GM13976 (cell line): ENCODE results near the gene SERGEF.
"Not testable (repeated sequence)": the region's sequence is repeated elsewhere in the genome, so short reads cannot be mapped to it uniquely, and the experiment has no call there.

Experiments used
- DNase-seq: peaks from one replicate; pipeline ENCODE4 v3.0.0; 2012; ENCODE audit warnings: low spot score
- CTCF ChIP-seq: IDR thresholded peaks from 2 replicates; pipeline ENCODE4 v1.5.1; 2012; ENCODE audit warnings: borderline replicate concordance, mild to moderate bottlenecking; ENCODE audit not compliant: insufficient read depth; ENCODE audit errors: extremely low read depth, missing control alignments, control extremely low read depth
- in situ Hi-C: fragments of 300-500 bp; cut with MboI; formaldehyde crosslinking; loops from one replicate; pipeline ENCODE4 v1.12.0; 2022; ENCODE audit warnings: low sequenced_read_pairs, mixed read lengths, inconsistent platforms; ENCODE audit not compliant: unreplicated experiment

SERGEF gene

DNA sequence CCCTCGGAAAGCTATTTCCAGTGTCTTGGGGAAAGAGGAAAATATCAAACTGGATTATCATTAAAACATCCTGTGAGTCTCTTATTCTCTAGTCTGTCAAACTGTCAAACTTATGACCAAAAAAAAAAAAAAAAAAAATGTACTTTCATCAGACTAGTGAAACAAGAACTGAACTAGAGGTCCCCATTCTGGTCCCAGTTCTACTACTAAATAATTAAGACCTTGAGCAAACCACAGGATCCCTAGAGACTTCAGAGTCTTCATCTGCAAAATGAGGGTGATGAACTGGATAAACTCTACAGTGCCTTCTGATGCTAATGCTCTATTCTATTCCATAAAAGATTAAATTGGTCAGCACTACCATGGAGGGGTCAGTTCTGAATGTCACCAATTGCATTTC is 105.8 kb downstream of the SERGEF start:
- no peak for DNase-seq
- no peak for TF ChIP-seq CTCF
- in situ Hi-C loops, result no loop called here

- TF ChIP-seq CTCF, result no peak
- no peak for DNase-seq
- in situ Hi-C loops, result no loop called here
These were observed 106.4 kb downstream of the SERGEF start for GRCh38 chr11:17906436-17906835.

DNA sequence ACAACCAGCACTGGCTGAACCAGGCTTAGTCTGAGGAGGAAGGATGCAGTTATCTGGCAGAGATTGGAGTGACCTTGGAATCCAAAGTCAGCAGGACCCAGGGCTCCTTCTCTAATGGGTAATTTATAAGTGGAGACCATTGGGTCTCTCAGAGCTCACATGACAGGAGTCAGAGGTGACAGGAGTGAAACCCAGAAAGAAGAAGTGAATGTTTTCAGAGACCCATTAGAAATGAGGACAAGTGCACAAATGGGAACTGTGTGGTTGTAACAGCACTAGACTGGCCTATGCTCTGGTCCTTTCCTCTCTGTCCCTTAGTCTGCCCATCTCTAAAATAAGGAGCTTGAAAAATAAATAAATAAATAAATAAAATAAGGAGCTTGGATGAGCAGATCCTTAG is 107.4 kb downstream of the SERGEF start:
- in situ Hi-C loops, result no loop called here
- peak; percentile 47 for DNase-seq
- TF ChIP-seq CTCF, result no peak

DNA sequence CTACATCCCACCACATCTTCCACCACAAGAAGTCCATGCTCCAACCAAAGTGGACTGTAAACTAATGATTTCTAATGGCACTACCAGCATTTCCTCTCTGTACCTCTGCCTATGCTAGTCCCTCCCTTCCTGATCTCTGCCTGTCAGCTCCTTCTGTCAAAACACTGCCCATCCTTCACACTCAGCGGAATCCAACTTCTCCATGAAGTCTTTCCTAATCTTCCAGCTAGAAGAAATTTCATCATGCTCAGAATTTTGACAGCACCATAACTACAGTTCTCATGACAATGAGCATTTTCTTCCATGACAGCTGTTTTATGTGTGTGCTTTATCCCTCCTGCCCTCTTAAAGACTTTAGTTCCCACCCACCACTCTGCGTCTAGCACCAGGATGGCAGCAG is 111.4 kb downstream of the SERGEF start:
- no peak for DNase-seq
- TF ChIP-seq CTCF, result no peak
- in situ Hi-C loops, result no loop called here

- in situ Hi-C loops, result no loop called here
- no peak for DNase-seq
- no peak for TF ChIP-seq CTCF
These were observed 114.1 kb downstream of the SERGEF start for GRCh38 chr11:17898782-17899181.

- DNase-seq, result no peak
- no peak for TF ChIP-seq CTCF
- in situ Hi-C loops, result no loop called here
These were observed 114.8 kb downstream of the SERGEF start for GRCh38 chr11:17898071-17898470.

DNA sequence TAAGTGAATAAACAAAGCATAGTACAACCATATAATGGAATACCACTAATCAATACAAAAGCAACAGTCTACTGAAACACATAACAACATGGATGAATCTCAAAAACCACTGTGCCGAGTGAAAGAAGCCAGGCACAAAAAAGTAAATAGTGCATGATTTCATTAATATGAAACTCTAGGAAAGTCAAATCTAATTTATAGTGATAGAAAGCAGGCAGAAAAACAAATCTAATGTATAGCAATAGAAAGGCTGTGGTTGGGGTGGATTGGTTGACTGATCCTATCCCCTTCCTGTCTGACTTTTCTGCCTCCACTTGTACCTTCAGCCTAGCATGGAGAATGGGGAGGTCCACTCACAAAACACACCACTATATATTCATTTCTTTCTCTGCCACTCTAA is 115.4 kb downstream of the SERGEF start:
- DNase-seq, result no peak
- in situ Hi-C loops, result no loop called here

DNA sequence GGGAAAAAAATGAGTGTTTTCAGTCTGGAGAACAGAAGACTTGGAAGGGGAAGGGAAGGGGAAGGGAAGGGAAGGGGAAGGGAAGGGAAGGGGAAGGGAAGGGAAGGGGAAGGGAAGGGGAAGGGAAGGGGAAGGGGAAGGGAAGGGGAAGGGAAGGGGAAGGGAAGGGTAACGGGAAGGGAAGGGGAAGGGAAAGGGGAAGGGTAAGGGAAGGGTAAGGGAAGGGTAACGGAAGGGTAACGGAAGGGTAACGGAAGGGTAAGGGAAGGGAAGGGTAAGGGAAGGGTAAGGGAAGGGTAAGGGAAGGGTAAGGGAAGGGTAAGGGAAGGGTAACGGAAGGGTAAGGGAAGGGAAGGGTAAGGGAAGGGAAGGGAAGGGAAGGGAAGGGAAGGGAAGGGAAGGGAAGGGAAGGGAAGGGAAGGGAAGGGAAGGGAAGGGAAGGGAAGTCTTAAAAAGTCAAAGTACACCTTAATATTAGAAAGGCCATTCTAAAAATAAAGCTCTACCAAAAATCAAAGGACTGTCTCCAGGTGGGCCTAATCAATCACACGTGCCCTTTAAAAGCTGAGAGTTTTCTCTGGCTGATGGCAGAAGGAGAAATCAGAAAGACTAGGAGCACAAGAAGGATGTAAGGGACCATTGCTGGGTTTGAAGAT is 116.2 kb downstream of the SERGEF start:
- DNase-seq, in situ Hi-C loops: not testable (repeated sequence)

More for the DNA sequence above, 115.4 kb downstream of the SERGEF start:
- no peak for TF ChIP-seq CTCF
